IMR-90 (cell line): ENCODE results near the gene MROH2B. TPM values are rescaled to one million over a fixed set of nuclear protein-coding genes. Genes with fewer than 3 reads are reported as not detected.

Experiments
- ATAC-seq: fragments of 200-7000 bp; cut with Tn5 transposase; 2 replicates; pipeline ENCODE4 v1.9.1; 2020; ENCODE audit warnings: low read depth, mild to moderate bottlenecking, moderate library complexity
- BruUV-seq: library from RNA; stranded (reverse); fragments of 400-500 nt; replicated peaks from 2 replicates; lab custom pipeline; 2021; lab: Mats Ljungman, UMichigan
- CTCF ChIA-PET: fragments of 300-600 bp; formaldehyde crosslinking; extraction: SDS; loops from one replicate; lab custom pipeline; 2021; ENCODE audit warnings: antibody characterized with exemption; lab: Yijun Ruan, JAX
- POLR2A ChIA-PET: fragments of 300-600 bp; sonication (Branson Sonifier 250); formaldehyde crosslinking; loops from one replicate; lab custom pipeline; 2022; ENCODE audit warnings: antibody characterized with exemption; ENCODE audit not compliant: unreplicated experiment; lab: Charles Lee
- DNase-seq: peaks from one replicate; pipeline ENCODE4 v3.0.0; 2013
- H2AFZ ChIP-seq: replicated peaks from 2 replicates; pipeline ENCODE3; 2013; ENCODE audit warnings: low read length, mild to moderate bottlenecking; ENCODE audit not compliant: poor library complexity
- H2AK5ac ChIP-seq: 2 replicates; pipeline ENCODE4 v1.6.1; 2013; ENCODE audit warnings: low read depth, low read length, inconsistent platforms
- H2AK9ac ChIP-seq: replicated peaks from 2 replicates; pipeline ENCODE3; 2013; ENCODE audit warnings: mild to moderate bottlenecking, low read depth, low read length, moderate library complexity; ENCODE audit not compliant: poor library complexity
- H2BK120ac ChIP-seq: 2 replicates; pipeline ENCODE4 v1.6.1; 2013; ENCODE audit warnings: low read depth, low read length, inconsistent platforms
- H2BK15ac ChIP-seq: 3 replicates; pipeline ENCODE4 v1.6.1; 2013; ENCODE audit warnings: low read depth, low read length, inconsistent platforms
- H2BK20ac ChIP-seq: 2 replicates; pipeline ENCODE4 v1.6.1; 2013; ENCODE audit warnings: low read depth, mild to moderate bottlenecking, inconsistent platforms, low read length, moderate library complexity
- H2BK5ac ChIP-seq: 2 replicates; pipeline ENCODE4 v1.6.1; 2013; ENCODE audit warnings: mild to moderate bottlenecking, low read depth, low read length, inconsistent platforms; ENCODE audit not compliant: poor library complexity, severe bottlenecking
- H3K14ac ChIP-seq: replicated peaks from 2 replicates; pipeline ENCODE4 v1.6.1; 2013; ENCODE audit warnings: low read depth, low read length, inconsistent platforms
- H3K18ac ChIP-seq: 2 replicates; pipeline ENCODE4 v1.6.1; 2013; ENCODE audit warnings: low read depth, low read length, control low read depth
- H3K23ac ChIP-seq: 2 replicates; pipeline ENCODE4 v1.6.1; 2013; ENCODE audit warnings: low read depth, low read length, inconsistent platforms
- H3K27ac ChIP-seq: 2 replicates; pipeline ENCODE4 v1.5.1; 2013; ENCODE audit warnings: mild to moderate bottlenecking, control low read depth, low read length; ENCODE audit not compliant: insufficient read depth
- H3K27me3 ChIP-seq: 2 replicates; pipeline ENCODE4 v1.6.1; 2013; ENCODE audit warnings: low read length; ENCODE audit not compliant: control insufficient read depth, insufficient read depth
- H3K36me3 ChIP-seq: 2 replicates; pipeline ENCODE4 v1.6.1; 2013; ENCODE audit warnings: low read length, mixed read lengths; ENCODE audit not compliant: control insufficient read depth, insufficient read depth
- H3K4ac ChIP-seq: 2 replicates; pipeline ENCODE4 v1.6.1; 2013; ENCODE audit warnings: low read depth, low read length, inconsistent platforms
- H3K4me1 ChIP-seq: 2 replicates; pipeline ENCODE4 v1.6.1; 2013; ENCODE audit warnings: low read length, mixed read lengths; ENCODE audit not compliant: control insufficient read depth, insufficient read depth
- H3K4me2 ChIP-seq: 2 replicates; pipeline ENCODE4 v1.6.1; 2013; ENCODE audit warnings: low read depth, mild to moderate bottlenecking, control low read depth, low read length, moderate library complexity
- H3K4me3 ChIP-seq: 2 replicates; pipeline ENCODE4 v1.5.1; 2013; ENCODE audit warnings: low read depth, mild to moderate bottlenecking, control low read depth, low read length, moderate library complexity; ENCODE audit not compliant: insufficient read depth
- H3K56ac ChIP-seq: 2 replicates; pipeline ENCODE4 v1.6.1; 2013; ENCODE audit warnings: low read length, inconsistent platforms; ENCODE audit not compliant: insufficient read depth; ENCODE audit errors: extremely low read depth
- H3K79me1 ChIP-seq, 2 experiments: 2 replicates each; pipeline ENCODE4 v1.6.1; 2013; ENCODE audit warnings: low read length in 2 of 2, inconsistent platforms in 1 of 2, low read depth in 1 of 2
- H3K9ac ChIP-seq: 2 replicates; pipeline ENCODE4 v1.6.1; 2013; ENCODE audit warnings: low read depth, low read length, control low read depth
- H3K9me1 ChIP-seq: 2 replicates; pipeline ENCODE4 v1.6.1; 2013; ENCODE audit warnings: low read length, inconsistent platforms; ENCODE audit not compliant: insufficient read depth
- H3K9me3 ChIP-seq: 2 replicates; pipeline ENCODE4 v1.6.1; 2013; ENCODE audit warnings: low read length; ENCODE audit not compliant: control insufficient read depth, insufficient read depth
- H4K20me1 ChIP-seq: 2 replicates; pipeline ENCODE4 v1.6.1; 2013; ENCODE audit warnings: low read length, inconsistent platforms; ENCODE audit not compliant: insufficient read depth
- H4K5ac ChIP-seq: 2 replicates; pipeline ENCODE4 v1.6.1; 2013; ENCODE audit warnings: mild to moderate bottlenecking, low read depth, low read length, control low read depth
- H4K8ac ChIP-seq, 2 experiments: 2 replicates each; pipeline ENCODE4 v1.6.1; 2013; ENCODE audit warnings: low read depth in 2 of 2, low read length in 2 of 2, control low read depth in 1 of 2, inconsistent platforms in 1 of 2
- H4K91ac ChIP-seq: 2 replicates; pipeline ENCODE4 v1.6.1; 2013; ENCODE audit warnings: low read depth, low read length, inconsistent platforms; ENCODE audit not compliant: insufficient read depth
- CHD1 ChIP-seq: IDR thresholded peaks from 2 replicates; pipeline ENCODE4 v1.6.1; 2012; ENCODE audit warnings: low read depth, low read length, improper control_type of control experiment
- NFE2L2 ChIP-seq: fragments of 150-350 bp; IDR thresholded peaks from 2 replicates; pipeline ENCODE4 v1.6.1; 2016; ENCODE audit warnings: low read depth, mild to moderate bottlenecking, low read length
- WGBS, 2 experiments: methylation state at CpG; one replicate each; pipeline versions ENCODE4 v1.1.5 to v1.1.7; 2013; ENCODE audit warnings: missing lambda C conversion rate in 2 of 2; ENCODE audit not compliant: insufficient read length in 1 of 2; ENCODE audit errors: extremely low coverage in 2 of 2; 5-methylcytosine and 5-hydroxymethylcytosine counted together
- dilution Hi-C: fragments of 300-500 bp; cut with HindIII; formaldehyde crosslinking; loops from one replicate; pipeline ENCODE4 v1.14.3; 2018; ENCODE audit warnings: low sequenced_read_pairs; ENCODE audit not compliant: unreplicated experiment
- in situ Hi-C: fragments of 300-500 bp; cut with MboI; formaldehyde crosslinking; loops from 3 replicates; pipeline ENCODE4 v1.14.3; 2019; ENCODE audit warnings: low sequenced_read_pairs, inconsistent platforms, mixed read lengths
- intact Hi-C: fragments of 100-400 bp; cut with micrococcal nuclease; formaldehyde crosslinking; loops from 2 replicates; pipeline ENCODE4 v1.10.0; 2022
- polyA plus RNA-seq, 3 experiments: library from polyadenylated mRNA; depleted of rRNA; stranded (reverse); fragments of >200 nt; gene quantifications; 2 replicates each; pipeline ENCODE4 v1.2.3, GENCODE V29; 2012; ENCODE audit warnings: low replicate concordance in 1 of 3
- total RNA-seq: library from RNA; depleted of rRNA; stranded (reverse); fragments of >200 nt; gene quantifications from 2 replicates; pipeline ENCODE4 v1.2.3, GENCODE V29; 2012

The MROH2B gene
- total and polyA plus RNA-seq, 2 of the 4 experiments (the other 2 are of a cell fraction): not detected

- intact Hi-C loops (no loop called here), dilution Hi-C loops (no loop called here), in situ Hi-C loops (no loop called here)
- ChIA-PET CTCF (no interaction called here), POLR2A (no interaction called here)
- DNase-seq (no peak), ATAC-seq (no peak)
- H2BK5ac ChIP-seq: no peak overlapping the region
- H3K9me3 ChIP-seq: no peaks in the 10 kb centered on the region
- no peaks in the 10 kb centered on the region for H4K20me1 ChIP-seq
- peak overlapping the region; percentile 80; the same call in 1 of the 2 replicates for H4K5ac ChIP-seq
- no CpG with 5 or more reads among the region's 3 CpGs for WGBS, 2 experiments
- H2AK9ac ChIP-seq: no peak overlapping the region
- H3K79me1 ChIP-seq: no peaks in the 10 kb centered on the region
- H4K8ac ChIP-seq: no peak overlapping the region
- H3K9me1 ChIP-seq: peaks cover 2% of the 10 kb centered on the region; the same call in 1 of the 2 replicates
- no peaks in the 10 kb centered on the region for H3K27me3 ChIP-seq
- no peak overlapping the region for H3K4ac ChIP-seq
- no peak overlapping the region for H2BK20ac ChIP-seq
- no peak overlapping the region for H3K14ac ChIP-seq
- no peak overlapping the region for H2AK5ac ChIP-seq
- H3K4me2 ChIP-seq: no peak overlapping the region
- H3K18ac ChIP-seq: peak overlapping the region; percentile 75; the same call in 1 of the 2 replicates
- H2BK15ac ChIP-seq: no peak overlapping the region
- H3K9ac ChIP-seq: no peak overlapping the region
- TF ChIP-seq CHD1 (no peak), NFE2L2 (no peak)
- no peak overlapping the region for H2BK120ac ChIP-seq
- H3K27ac ChIP-seq: no peak overlapping the region
- H3K56ac ChIP-seq: no peak overlapping the region
- no peak overlapping the region for H3K23ac ChIP-seq
- BruUV-seq: no TSS peak
- no peak overlapping the region for H4K91ac ChIP-seq
- H3K36me3 ChIP-seq: no peaks in the 10 kb centered on the region
- H3K4me3 ChIP-seq: no peak overlapping the region
- H2AFZ ChIP-seq: no peak overlapping the region
- H3K4me1 ChIP-seq: peaks cover 2% of the 10 kb centered on the region; the same call in 1 of the 2 replicates
Observed at GRCh38 chr5:40976836-40977235, 94.3 kb downstream of the MROH2B start.
